K562 (cell line): ENCODE results near the gene PUDP. TPM values are rescaled to one million over a fixed set of nuclear protein-coding genes. Genes with fewer than 3 reads are reported as not detected.

Experiments used
- ATAC-seq: fragments of 200-7000 bp; cut with Tn5 transposase; 3 replicates; pipeline ENCODE4 v1.9.1; 2020; ENCODE audit warnings: moderate library complexity
- BruUV-seq: library from RNA; stranded (reverse); fragments of 400-500 nt; replicated peaks from 2 replicates; lab custom pipeline; 2021; lab: Mats Ljungman, UMichigan
- CTCF ChIA-PET: fragments of 300-600 bp; formaldehyde crosslinking; extraction: SDS; loops from one replicate; lab custom pipeline; 2021; ENCODE audit warnings: low intra/inter-chr PET ratio; lab: Yijun Ruan, JAX
- POLR2A ChIA-PET: fragments of 300-600, 350-650 bp; sonication (Branson Sonifier 250); formaldehyde crosslinking; extraction: SDS; loops from one replicate; lab custom pipeline; 2021; ENCODE audit warnings: antibody characterized with exemption, inconsistent platforms; lab: Yijun Ruan, JAX
- DNase-seq, 4 experiments: peaks; one replicate each; pipeline versions ENCODE4 v3.0.0 to v3.0.0-alpha.2; 2011 to 2018; ENCODE audit warnings: low spot score in 3 of 4, mixed read lengths in 3 of 4; ENCODE audit errors: extremely low read depth in 1 of 4
- FAIRE-seq: peaks from 2 replicates; lab custom pipeline; 2011; peaks lifted over from hg19 to GRCh38; lab: Jason Lieb, UNC
- H2AFZ ChIP-seq: 2 replicates; pipeline ENCODE4 v1.6.0; 2011; ENCODE audit warnings: low read depth, low read length, control low read depth, inconsistent platforms
- H3K27ac ChIP-seq: fragments of 200-600 bp; 3 replicates; pipeline ENCODE4 v1.8.0; 2011; ENCODE audit warnings: low read depth, mild to moderate bottlenecking, control low read depth, inconsistent platforms, low read length, moderate library complexity, mixed read lengths; ENCODE audit errors: extremely low read depth
- H3K27me3 ChIP-seq, 2 experiments: fragments of 300-600 bp in 1 of 2; 2 replicates in 1 of 2; 3 replicates in 1 of 2; pipeline versions ENCODE4 v1.6.0 to v1.8.0; 2011; ENCODE audit warnings: inconsistent platforms in 2 of 2, low read length in 2 of 2, mild to moderate bottlenecking in 1 of 2, mixed read lengths in 1 of 2, moderate library complexity in 1 of 2; ENCODE audit not compliant: control insufficient read depth in 2 of 2, insufficient read depth in 2 of 2
- H3K36me3 ChIP-seq: fragments of 300-600 bp; 3 replicates; pipeline ENCODE4 v1.8.0; 2011; ENCODE audit warnings: mild to moderate bottlenecking, low read length, inconsistent platforms; ENCODE audit not compliant: control insufficient read depth, insufficient read depth
- H3K4me1 ChIP-seq, 2 experiments: fragments of 200-600 bp in 1 of 2; replicated peaks in 1 of 2; 2 replicates in 1 of 2; 3 replicates in 1 of 2; pipeline versions ENCODE4 v1.5.1 to v1.8.0; 2011; ENCODE audit warnings: inconsistent platforms in 2 of 2, low read length in 2 of 2, mild to moderate bottlenecking in 1 of 2, mixed read lengths in 1 of 2, moderate library complexity in 1 of 2; ENCODE audit not compliant: control insufficient read depth in 2 of 2, insufficient read depth in 2 of 2
- H3K4me2 ChIP-seq: 2 replicates; pipeline ENCODE4 v1.6.1; 2011; ENCODE audit warnings: low read length, control low read depth, inconsistent platforms, mixed read lengths; ENCODE audit not compliant: insufficient read depth
- H3K4me3 ChIP-seq: fragments of 200-600 bp; sonication (generic), shearing (Covaris generic); 2 replicates; pipeline ENCODE4 v1.5.1; 2016; ENCODE audit warnings: control low read depth, inconsistent platforms
- H3K79me2 ChIP-seq: fragments of 200-600 bp; 3 replicates; pipeline ENCODE4 v1.8.0; 2011; ENCODE audit warnings: low read length, inconsistent platforms; ENCODE audit not compliant: control insufficient read depth, insufficient read depth
- H3K9ac ChIP-seq, 2 experiments: 2 replicates each; pipeline versions ENCODE4 v1.6.0 to v1.6.1; 2011; ENCODE audit warnings: low read depth in 2 of 2, low read length in 2 of 2, control low read depth in 1 of 2, inconsistent platforms in 1 of 2, mild to moderate bottlenecking in 1 of 2, mixed read lengths in 1 of 2; ENCODE audit not compliant: insufficient read depth in 1 of 2
- H3K9me1 ChIP-seq: one replicate; pipeline ENCODE4 v1.6.0; 2011; ENCODE audit warnings: inconsistent platforms, mild to moderate bottlenecking, low read length, moderate library complexity; ENCODE audit not compliant: control insufficient read depth, insufficient read depth
- H3K9me3 ChIP-seq: replicated peaks from 2 replicates; pipeline ENCODE4 v1.5.1; 2011; ENCODE audit warnings: low read depth, low read length, inconsistent platforms; ENCODE audit not compliant: control insufficient read depth, insufficient read depth
- H4K20me1 ChIP-seq: replicated peaks from 2 replicates; pipeline ENCODE4 v1.6.1; 2011; ENCODE audit warnings: low read length, inconsistent platforms, mixed read lengths; ENCODE audit not compliant: control insufficient read depth, insufficient read depth
- CCNT2 ChIP-seq: IDR thresholded peaks from 2 replicates; pipeline ENCODE4 v1.6.1; 2011; ENCODE audit warnings: borderline replicate concordance, low read depth, mild to moderate bottlenecking, moderate library complexity, mixed read lengths, low read length; ENCODE audit not compliant: insufficient read length; ENCODE audit errors: extremely low read depth
- CUX1 ChIP-seq: fragments of 200-800 bp; sonication (Bioruptor generic); IDR thresholded peaks from 2 replicates; pipeline ENCODE4 v1.6.1; 2016; ENCODE audit warnings: missing genetic modification characterization, missing compliant biosample characterization
- HIVEP1 ChIP-seq: fragments of 250-450 bp; sonication (Bioruptor Pico); IDR thresholded peaks from 2 replicates; pipeline ENCODE4 v1.4.0; 2020; ENCODE audit warnings: mild to moderate bottlenecking
- PURB ChIP-seq: sonication (generic); formaldehyde crosslinking; IDR thresholded peaks from 2 replicates; pipeline ENCODE4 v1.9.0; 2021; ENCODE audit warnings: low read depth, mild to moderate bottlenecking, missing genetic modification reagents
- TFAP4 ChIP-seq: sonication (generic); formaldehyde crosslinking; IDR thresholded peaks from 2 replicates; pipeline ENCODE4 v1.8.0; 2022; ENCODE audit warnings: missing genetic modification reagents, mild to moderate bottlenecking, moderate library complexity, borderline replicate concordance
- THRAP3 ChIP-seq: fragments of 450-650 bp; IDR thresholded peaks from 2 replicates; pipeline ENCODE4 v1.6.1; 2016; ENCODE audit warnings: mild to moderate bottlenecking, inconsistent platforms, borderline replicate concordance
- WGBS: fragments of 100-300 bp; shearing (Covaris generic); methylation state at CpG from one replicate; pipeline ENCODE4 v1.1.6; 2016; ENCODE audit warnings: low coverage, mixed read lengths; ENCODE audit not compliant: insufficient coverage; ENCODE audit errors: missing lambda C conversion rate; 5-methylcytosine and 5-hydroxymethylcytosine counted together
- in situ Hi-C: fragments of 300-500 bp; cut with MboI; formaldehyde crosslinking; loops from 4 replicates; pipeline ENCODE4 v1.15.0; 2018; ENCODE audit warnings: inconsistent platforms, mixed read lengths
- intact Hi-C: fragments of 100-400 bp; cut with micrococcal nuclease; formaldehyde crosslinking; loops from 2 replicates; pipeline ENCODE4 v1.14.2; 2022
- polyA plus RNA-seq, 8 experiments: library from polyadenylated mRNA; depleted of rRNA in 4 of 8; stranded (reverse) in 5 of 8; unstranded in 3 of 8; fragments of >200 nt; fragmentation: Nextera tagmentation in 2 of 8; fragmentation: Illumina TruSeq in 1 of 8; extraction: Ambion mirVana in 2 of 8; extraction: Trizol in 1 of 8; gene quantifications; 2 replicates each; pipeline versions ENCODE4 v1.2.1 to v1.2.3, GENCODE V29; 2011 to 2014; ENCODE audit warnings: inconsistent platforms in 1 of 8, missing spikeins in 1 of 8
- total RNA-seq, 7 experiments: library from RNA; depleted of rRNA in 6 of 7; stranded (reverse); fragments of >200 nt in 6 of 7; fragmentation: Illumina TruSeq in 2 of 7; extraction: Trizol in 2 of 7; gene quantifications; 2 replicates each; pipeline versions ENCODE4 v1.2.1 to v1.2.3, GENCODE V29; 2011 to 2021; ENCODE audit warnings: low replicate concordance in 1 of 7
- TF ChIP-seq, protein P1 (sequence below): fragments of 450-650 bp; IDR thresholded peaks from 2 replicates; pipeline ENCODE4 v1.6.1; 2016; ENCODE audit warnings: borderline replicate concordance

Gene PUDP
- total and polyA plus RNA-seq, 9 of the 15 experiments (the other 6 are each of a cell fraction or from before 2014, with no cell fraction given), result 13.6 to 63.0 (median 29.2) TPM

GRCh38 chrX:7120878-7121219, 27.1 kb downstream of the PUDP start:
- no peaks in the 10 kb centered on the region for H3K9me3 ChIP-seq
- no peak for DNase-seq
- TF ChIP-seq TFAP4 (CRISPR knock-in tag), result no peak
- TF ChIP-seq THRAP3, result no peak
- TF ChIP-seq CUX1 (CRISPR knock-in tag), result no peak
- TF ChIP-seq, protein P1, sequence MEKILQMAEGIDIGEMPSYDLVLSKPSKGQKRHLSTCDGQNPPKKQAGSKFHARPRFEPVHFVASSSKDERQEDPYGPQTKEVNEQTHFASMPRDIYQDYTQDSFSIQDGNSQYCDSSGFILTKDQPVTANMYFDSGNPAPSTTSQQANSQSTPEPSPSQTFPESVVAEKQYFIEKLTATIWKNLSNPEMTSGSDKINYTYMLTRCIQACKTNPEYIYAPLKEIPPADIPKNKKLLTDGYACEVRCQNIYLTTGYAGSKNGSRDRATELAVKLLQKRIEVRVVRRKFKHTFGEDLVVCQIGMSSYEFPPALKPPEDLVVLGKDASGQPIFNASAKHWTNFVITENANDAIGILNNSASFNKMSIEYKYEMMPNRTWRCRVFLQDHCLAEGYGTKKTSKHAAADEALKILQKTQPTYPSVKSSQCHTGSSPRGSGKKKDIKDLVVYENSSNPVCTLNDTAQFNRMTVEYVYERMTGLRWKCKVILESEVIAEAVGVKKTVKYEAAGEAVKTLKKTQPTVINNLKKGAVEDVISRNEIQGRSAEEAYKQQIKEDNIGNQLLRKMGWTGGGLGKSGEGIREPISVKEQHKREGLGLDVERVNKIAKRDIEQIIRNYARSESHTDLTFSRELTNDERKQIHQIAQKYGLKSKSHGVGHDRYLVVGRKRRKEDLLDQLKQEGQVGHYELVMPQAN, result no peak
- TF ChIP-seq CCNT2, result no peak
- no peak for TF ChIP-seq HIVEP1 (CRISPR knock-in tag)
- no peak for TF ChIP-seq PURB
- no peaks in the 10 kb centered on the region for H3K27me3 ChIP-seq
- no peak for ATAC-seq
- no peaks in the 10 kb centered on the region; a peak in 2 of 5 replicates for H3K4me1 ChIP-seq
- intact Hi-C loops, result no loop called here
- no peak overlapping the region for H3K4me3 ChIP-seq
- no peak overlapping the region for H2AFZ ChIP-seq
- no peak overlapping the region for H3K4me2 ChIP-seq
- H3K9ac ChIP-seq, result no peak overlapping the region
- peaks cover 54% of the 10 kb centered on the region for H3K79me2 ChIP-seq
- no peak for FAIRE-seq
- no TSS peak for BruUV-seq
- ChIA-PET CTCF (no interaction called here), POLR2A (interaction anchor here (0.9 to 1.0 kb wide), 3 partner anchors 7 to 25 kb away, joined by 3 read pairs; no protein-coding TSS in a partner anchor)
- 0 out of 2 replicates have a peak, but pooled peaks cover 5% of the 10 kb centered on the region for H4K20me1 ChIP-seq
- 0 out of 3 replicates have a peak, but pooled peaks cover 3% of the 10 kb centered on the region for H3K36me3 ChIP-seq
- H3K27ac ChIP-seq, result no peak overlapping the region
- no peaks in the 10 kb centered on the region for H3K9me1 ChIP-seq
- in situ Hi-C loops, result no loop called here
- 35% methylated on average over 2 of the region's 2 CpGs for WGBS
